HepG2 (cell line): Measurements from ENCODE around the gene ZDHHC7. TPM values are rescaled to one million over a fixed set of nuclear protein-coding genes. Genes with fewer than 3 reads are reported as not detected.

Experiments used
- ASH2L ChIP-seq: fragments of 300-600, 200-600 bp; sonication (generic); IDR thresholded peaks from 2 replicates; pipeline ENCODE4 v1.7.0; 2017; ENCODE audit warnings: low read depth, mild to moderate bottlenecking, moderate library complexity, mixed read lengths, low read length; ENCODE audit not compliant: insufficient read length
- DMAP1 ChIP-seq: IDR thresholded peaks from 2 replicates; pipeline ENCODE4 v1.6.1; 2016
- ELK4 ChIP-seq: sonication (generic); formaldehyde crosslinking; IDR thresholded peaks from 2 replicates; pipeline ENCODE4 v1.9.0; 2021; ENCODE audit warnings: missing genetic modification reagents, borderline replicate concordance
- HMGXB4 ChIP-seq, 2 experiments: sonication (generic) in 1 of 2; formaldehyde crosslinking in 1 of 2; IDR thresholded peaks; 2 replicates each; pipeline versions ENCODE4 v1.4.0 to v1.6.1; 2018 to 2020; ENCODE audit warnings: missing genetic modification reagents in 2 of 2, borderline replicate concordance in 1 of 2, low read depth in 1 of 2, mild to moderate bottlenecking in 1 of 2, missing biosample characterization in 1 of 2
- JUN ChIP-seq: sonication (generic); formaldehyde crosslinking; IDR thresholded peaks from 2 replicates; pipeline ENCODE4 v1.4.0; 2020; ENCODE audit warnings: mild to moderate bottlenecking, missing genetic modification reagents
- KDM4B ChIP-seq: sonication (generic); formaldehyde crosslinking; IDR thresholded peaks from 2 replicates; pipeline ENCODE4 v1.4.0; 2020; ENCODE audit warnings: missing genetic modification reagents
- LRRFIP1 ChIP-seq: sonication (generic); formaldehyde crosslinking; conservative IDR thresholded peaks from 2 replicates; pipeline ENCODE4 v1.4.0; 2020; ENCODE audit warnings: missing genetic modification reagents
- MTF2 ChIP-seq: sonication (generic); formaldehyde crosslinking; IDR thresholded peaks from 2 replicates; pipeline ENCODE4 v1.5.0; 2020; ENCODE audit warnings: missing genetic modification reagents, borderline replicate concordance
- PLRG1 ChIP-seq: fragments of 450-650 bp; conservative IDR thresholded peaks from 2 replicates; pipeline ENCODE4 v1.6.1; 2016
- REXO4 ChIP-seq: sonication (generic); formaldehyde crosslinking; IDR thresholded peaks from 2 replicates; pipeline ENCODE4 v1.8.0; 2022; ENCODE audit warnings: missing genetic modification reagents, mild to moderate bottlenecking, borderline replicate concordance
- RORA ChIP-seq: sonication (generic); formaldehyde crosslinking; IDR thresholded peaks from 2 replicates; pipeline ENCODE4 v1.5.0; 2020; ENCODE audit warnings: mild to moderate bottlenecking, missing genetic modification reagents, moderate library complexity
- RXRB ChIP-seq: IDR thresholded peaks from 2 replicates; pipeline ENCODE4 v1.6.1; 2016; ENCODE audit warnings: borderline replicate concordance, missing genetic modification reagents, missing compliant biosample characterization
- SMARCC2 ChIP-seq: fragments of 450-650 bp; IDR thresholded peaks from 2 replicates; pipeline ENCODE4 v1.6.1; 2017; ENCODE audit warnings: antibody characterized with exemption, mild to moderate bottlenecking
- SNAPC5 ChIP-seq: sonication (generic); formaldehyde crosslinking; IDR thresholded peaks from 2 replicates; pipeline ENCODE4 v1.8.1; 2023; ENCODE audit warnings: mild to moderate bottlenecking, missing genetic modification reagents, borderline replicate concordance
- SOX13 ChIP-seq, 3 experiments: fragments of 450-650 bp in 1 of 3; sonication (generic) in 1 of 3; formaldehyde crosslinking in 1 of 3; IDR thresholded peaks in 2 of 3; conservative IDR thresholded peaks in 1 of 3; 2 replicates each; pipeline versions ENCODE4 v1.5.0 to v1.6.1; 2016 to 2020; ENCODE audit warnings: antibody characterized with exemption in 1 of 3, mild to moderate bottlenecking in 1 of 3, missing compliant biosample characterization in 1 of 3, missing genetic modification reagents in 1 of 3, moderate library complexity in 1 of 3
- ZC3H4 ChIP-seq: sonication (generic); formaldehyde crosslinking; IDR thresholded peaks from 2 replicates; pipeline ENCODE4 v1.4.0; 2020; ENCODE audit warnings: missing genetic modification reagents, borderline replicate concordance
- ZFAT ChIP-seq: sonication (generic); formaldehyde crosslinking; conservative IDR thresholded peaks from 2 replicates; pipeline ENCODE4 v1.8.1; 2023; ENCODE audit warnings: missing genetic modification reagents, inconsistent platforms
- ZFP1 ChIP-seq: IDR thresholded peaks from 2 replicates; pipeline ENCODE4 v1.6.1; 2016
- ZMAT3 ChIP-seq: sonication (generic); formaldehyde crosslinking; conservative IDR thresholded peaks from 2 replicates; pipeline ENCODE4 v1.7.0; 2021; ENCODE audit warnings: missing genetic modification reagents
- ZNF180 ChIP-seq: sonication (generic); formaldehyde crosslinking; IDR thresholded peaks from 2 replicates; pipeline ENCODE4 v1.4.0; 2020; ENCODE audit warnings: low read depth, missing genetic modification reagents, borderline replicate concordance
- ZNF24 ChIP-seq: fragments of 450-650 bp; IDR thresholded peaks from 2 replicates; pipeline ENCODE4 v1.6.1; 2017; ENCODE audit warnings: antibody characterized with exemption, mild to moderate bottlenecking
- ZNF317 ChIP-seq: sonication (generic); formaldehyde crosslinking; IDR thresholded peaks from 2 replicates; pipeline ENCODE4 v1.5.0; 2020; ENCODE audit warnings: mild to moderate bottlenecking, missing genetic modification reagents
- ZNF781 ChIP-seq: sonication (generic); formaldehyde crosslinking; IDR thresholded peaks from 2 replicates; pipeline ENCODE4 v1.5.1; 2020; ENCODE audit warnings: borderline replicate concordance, mild to moderate bottlenecking, missing genetic modification reagents; ENCODE audit errors: not compliant biosample characterization
- ZNF879 ChIP-seq: sonication (generic); formaldehyde crosslinking; IDR thresholded peaks from 2 replicates; pipeline ENCODE4 v1.8.1; 2023; ENCODE audit warnings: missing genetic modification reagents
- polyA plus RNA-seq, 8 experiments: library from polyadenylated mRNA; depleted of rRNA in 3 of 8; stranded (reverse) in 7 of 8; unstranded in 1 of 8; fragments of >200 nt; fragmentation: Illumina TruSeq in 4 of 8; extraction: Trizol in 4 of 8; gene quantifications; 2 replicates each; pipeline versions ENCODE4 v1.2.1 to v1.2.3, GENCODE V29; 2011 to 2016; ENCODE audit warnings: low read depth in 4 of 8, missing spikeins in 1 of 8, mixed read lengths in 1 of 8; ENCODE audit not compliant: insufficient read depth in 1 of 8
- total RNA-seq, 5 experiments: library from RNA; depleted of rRNA; stranded (reverse); fragments of >200 nt; fragmentation: Illumina TruSeq; extraction: Trizol; gene quantifications; 2 replicates each; pipeline ENCODE4 v1.2.3, GENCODE V29; 2016; ENCODE audit warnings: low read depth in 1 of 5

Gene ZDHHC7
- total and polyA plus RNA-seq, 2 of the 13 experiments (the other 11 are each of a cell fraction or from before 2014, with no cell fraction given), result 46.8 to 67.6 TPM

- TF ChIP-seq ZNF879 (CRISPR knock-in tag) (no peak), ZFAT (CRISPR knock-in tag) (no peak), DMAP1 (CRISPR knock-in tag) (no peak), RXRB (0 out of 2 replicates have a peak, but pooled peaks have one; percentile 25), ZMAT3 (CRISPR knock-in tag) (no peak; the same call in 1 of the 2 replicates), SNAPC5 (no peak), MTF2 (CRISPR knock-in tag) (peak; percentile 69; the same call in 1 of the 2 replicates), ZNF180 (CRISPR knock-in tag) (peak; percentile 66; the same call in 1 of the 2 replicates), RORA (no peak), ZNF781 (CRISPR knock-in tag) (peak; percentile 28), ZC3H4 (CRISPR knock-in tag) (no peak), ZFP1 (CRISPR knock-in tag) (no peak), SMARCC2 (no peak), PLRG1 (no peak), ASH2L (no peak), ZNF317 (CRISPR knock-in tag) (peak; percentile 68; the same call in 1 of the 2 replicates), LRRFIP1 (CRISPR knock-in tag) (no peak), SOX13 (IDR thresholded peaks at IDR 0.05) (0 out of 2 replicates have a peak, but pooled peaks have one; percentile 46), SOX13 (CRISPR knock-in tag; conservative IDR thresholded peaks at IDR 0.05 in 1 of 2, IDR thresholded peaks at IDR 0.05 in 1 of 2) (0 out of 4 replicates have a peak, but pooled peaks of 1 of the 2 experiments have one; percentile 31), JUN (0 out of 2 replicates have a peak, but pooled peaks have one; percentile 20), ELK4 (CRISPR knock-in tag) (no peak), REXO4 (CRISPR knock-in tag) (no peak), KDM4B (CRISPR knock-in tag) (no peak), ZNF24 (no peak), HMGXB4 (CRISPR knock-in tag; IDR thresholded peaks at IDR 0.05; ENCODE audit: borderline replicate concordance in 1 of 2, low read depth in 1 of 2) (peak; percentile 42 to 78; a peak in 1 of 4 replicates)
Observed at GRCh38 chr16:84952335-84953189, 58.8 kb downstream of the ZDHHC7 start (continued).
